Rectal smooth muscle tissue (tissue), 1 donor: ENCODE measurements around the gene PYGB.

Experiments used
- H3K27ac ChIP-seq: one replicate; pipeline ENCODE4 v1.7.0; 2013; ENCODE audit warnings: low read depth, low read length, inconsistent platforms
- H3K27me3 ChIP-seq: one replicate; pipeline ENCODE4 v1.7.0; 2013; ENCODE audit warnings: low read length; ENCODE audit not compliant: control insufficient read depth, insufficient read depth
- H3K36me3 ChIP-seq: one replicate; pipeline ENCODE4 v1.7.0; 2013; ENCODE audit warnings: low read length; ENCODE audit not compliant: control insufficient read depth, insufficient read depth
- H3K4me1 ChIP-seq: one replicate; pipeline ENCODE4 v1.7.0; 2013; ENCODE audit warnings: low read length; ENCODE audit not compliant: control insufficient read depth, insufficient read depth
- H3K4me3 ChIP-seq: one replicate; pipeline ENCODE4 v1.7.0; 2013; ENCODE audit warnings: low read length
- H3K9ac ChIP-seq: one replicate; pipeline ENCODE4 v1.7.0; 2013; ENCODE audit warnings: low read length

Gene PYGB

DNA sequence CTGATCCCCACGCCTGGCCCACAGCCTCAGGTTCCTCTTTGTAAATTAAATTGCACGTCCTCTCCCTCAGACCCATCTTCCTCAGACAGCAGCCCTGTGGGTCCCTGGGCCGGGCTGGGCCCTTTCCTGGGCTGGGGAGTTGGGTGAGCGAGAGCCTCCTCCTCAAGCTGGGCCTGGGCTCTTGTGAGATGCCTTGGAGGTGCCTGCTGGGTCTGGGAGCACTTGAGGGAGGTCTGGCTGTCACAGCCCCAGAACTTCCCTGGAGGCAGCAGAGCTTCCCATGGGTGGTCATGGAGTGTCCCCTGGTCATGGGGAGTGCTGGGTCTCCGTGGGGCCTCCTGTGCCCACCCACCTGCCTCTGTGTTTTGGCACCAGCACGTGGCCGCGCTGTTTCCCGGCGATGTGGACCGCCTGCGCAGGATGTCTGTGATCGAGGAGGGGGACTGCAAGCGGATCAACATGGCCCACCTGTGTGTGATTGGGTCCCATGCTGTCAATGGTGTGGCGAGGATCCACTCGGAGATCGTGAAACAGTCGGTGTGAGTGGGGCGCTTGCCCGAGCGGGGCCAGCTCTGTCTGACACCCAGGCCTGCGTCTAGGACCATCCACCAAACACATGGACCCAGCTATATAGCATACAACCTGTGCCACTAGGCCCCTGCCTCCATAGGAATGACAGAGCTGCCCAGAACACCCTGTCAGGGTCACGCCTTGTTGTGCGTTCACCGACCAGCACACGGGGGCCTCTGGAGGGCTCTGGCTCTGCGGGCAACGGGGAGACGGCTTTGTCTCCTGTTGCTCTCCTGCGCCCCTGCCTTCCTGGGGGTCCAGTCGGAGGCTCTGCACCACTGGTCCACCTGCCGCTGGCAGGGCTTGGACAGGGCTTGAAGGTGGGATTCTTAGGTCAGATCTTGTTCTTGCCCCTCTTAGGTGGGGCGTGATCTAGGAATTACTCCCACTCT lies 33.0 kb downstream of the PYGB start:
- Histone ChIP-seq H3K36me3 (peaks cover 64% of the 10 kb centered on the region), H3K27ac (peak overlapping the region; percentile 70), H3K4me3 (no peak overlapping the region), H3K27me3 (no peaks in the 10 kb centered on the region), H3K4me1 (no peaks in the 10 kb centered on the region), H3K9ac (no peak overlapping the region)

DNA sequence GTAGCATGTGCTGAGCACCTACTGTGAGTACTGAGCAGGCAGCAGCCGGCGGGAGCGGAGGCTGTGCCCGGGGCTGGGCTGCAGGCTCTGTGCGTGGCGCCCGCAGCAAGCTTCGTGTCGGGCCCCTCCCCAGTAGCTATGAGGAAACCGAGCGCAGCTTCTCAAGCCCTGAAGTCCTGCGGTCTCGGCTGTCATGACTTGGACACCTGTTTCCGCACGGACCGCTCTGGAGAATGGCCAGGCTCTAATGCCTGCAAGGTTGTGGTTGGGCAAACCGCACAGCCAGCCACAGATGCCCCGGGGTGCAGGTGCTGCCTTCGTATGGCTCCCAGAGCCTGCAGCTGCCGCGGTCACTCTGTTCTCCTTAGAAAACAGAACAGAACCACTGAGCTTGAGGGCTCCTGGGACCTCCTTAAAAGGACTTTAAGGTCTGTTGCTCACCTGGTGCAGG lies 33.7 kb downstream of the PYGB start:
- no peak overlapping the region for H3K27ac ChIP-seq
- no peak overlapping the region for H3K4me3 ChIP-seq
- no peaks in the 10 kb centered on the region for H3K27me3 ChIP-seq
- no peaks in the 10 kb centered on the region for H3K4me1 ChIP-seq
- no peak overlapping the region for H3K9ac ChIP-seq
- peaks cover 71% of the 10 kb centered on the region for H3K36me3 ChIP-seq

DNA sequence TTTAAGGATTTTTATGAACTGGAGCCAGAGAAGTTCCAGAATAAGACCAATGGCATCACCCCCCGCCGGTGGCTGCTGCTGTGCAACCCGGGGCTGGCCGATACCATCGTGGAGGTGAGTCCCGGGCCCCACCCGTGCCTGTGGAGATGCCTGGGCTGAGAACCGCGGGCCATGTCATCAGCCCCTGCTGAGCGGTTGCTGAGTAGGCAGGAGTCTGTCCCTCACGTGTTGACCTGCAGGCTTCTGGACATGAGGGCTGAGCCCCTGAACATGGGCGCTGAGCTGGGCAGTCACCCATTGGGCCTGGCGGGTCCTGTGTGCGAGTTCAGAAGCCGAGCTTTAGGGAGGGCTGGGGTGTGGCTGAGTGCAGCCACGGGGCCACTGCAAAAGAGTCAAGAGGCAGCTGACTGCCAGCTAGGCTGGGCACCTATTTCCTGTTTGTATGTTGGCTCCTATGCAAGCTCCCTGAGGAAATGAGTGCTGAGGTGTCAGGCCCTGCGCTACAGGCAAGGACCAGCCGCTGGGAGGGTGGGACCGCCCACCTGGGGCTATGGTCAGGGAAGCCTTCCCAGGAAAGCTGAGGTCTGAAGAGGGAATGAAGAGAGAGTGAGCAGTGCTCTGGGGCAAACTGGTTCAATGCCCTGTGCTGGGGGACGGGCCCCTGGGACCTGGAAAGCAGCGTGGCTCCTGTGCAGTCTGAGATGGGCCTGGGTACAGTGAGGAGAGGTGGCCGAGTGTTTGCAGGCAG lies 34.3 kb downstream of the PYGB start:
- no peaks in the 10 kb centered on the region for H3K4me1 ChIP-seq
- no peaks in the 10 kb centered on the region for H3K27me3 ChIP-seq
- no peak overlapping the region for H3K9ac ChIP-seq
- no peak overlapping the region for H3K27ac ChIP-seq
- H3K36me3 ChIP-seq = peaks cover 69% of the 10 kb centered on the region
- H3K4me3 ChIP-seq = no peak overlapping the region

DNA sequence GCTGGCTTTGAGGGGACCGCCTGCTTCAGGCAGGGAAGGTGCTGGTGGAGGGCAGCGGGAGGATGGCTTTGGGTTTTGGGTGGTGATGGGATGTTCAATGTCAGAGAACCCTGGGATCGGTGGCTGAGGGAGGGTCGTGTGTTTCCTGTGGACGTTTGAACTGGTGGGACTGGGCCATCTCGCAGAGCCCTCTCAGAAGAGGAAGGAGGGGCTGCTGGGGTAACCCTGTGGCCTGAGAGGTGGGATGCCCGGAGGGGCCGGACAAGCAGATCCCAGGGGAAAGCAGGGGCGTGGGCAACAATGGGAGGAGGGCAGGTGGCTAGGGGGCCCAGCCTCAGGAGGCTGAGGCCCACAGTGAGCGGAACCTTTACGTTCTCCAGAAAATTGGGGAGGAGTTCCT lies 34.9 kb downstream of the PYGB start:
- Histone ChIP-seq H3K27me3 (no peaks in the 10 kb centered on the region), H3K4me3 (no peak overlapping the region), H3K9ac (no peak overlapping the region), H3K4me1 (no peaks in the 10 kb centered on the region), H3K36me3 (peaks cover 71% of the 10 kb centered on the region), H3K27ac (no peak overlapping the region)

DNA sequence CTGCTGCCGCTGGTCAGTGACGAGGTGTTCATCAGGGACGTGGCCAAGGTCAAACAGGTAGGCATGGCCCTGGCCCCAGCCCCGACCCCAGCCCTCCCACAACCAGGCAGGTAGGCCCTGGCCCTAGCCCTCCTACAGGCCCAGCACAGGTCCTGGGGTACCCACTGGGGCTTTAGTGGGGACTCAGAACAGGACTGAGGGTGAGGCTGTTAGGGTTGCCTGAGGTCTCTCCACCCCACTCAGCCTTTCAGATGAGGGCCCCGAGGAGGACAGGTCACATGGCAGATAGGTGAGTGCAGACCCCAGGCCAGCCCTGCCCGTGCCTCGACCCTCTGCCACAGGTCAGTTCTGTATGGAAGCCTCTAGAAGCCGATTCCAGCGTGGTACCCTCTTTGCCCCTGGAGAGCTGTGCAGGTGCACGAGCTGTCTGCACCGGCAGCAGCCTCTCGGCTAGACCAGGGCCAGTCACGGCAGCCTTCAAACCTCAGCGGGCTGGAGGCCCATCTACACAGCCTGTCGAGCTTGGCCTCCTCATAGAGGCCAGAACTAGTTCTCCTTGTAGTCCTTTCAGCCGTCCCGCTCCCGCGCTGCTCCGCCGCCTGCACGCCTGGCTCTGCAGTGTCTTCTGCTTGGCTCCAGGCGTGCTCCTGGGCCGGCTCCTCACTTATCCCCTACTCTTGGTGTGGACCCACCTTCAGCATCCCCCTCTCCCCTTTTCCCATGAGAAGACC lies 35.5 kb downstream of the PYGB start:
- Histone ChIP-seq H3K4me3 (no peak overlapping the region), H3K4me1 (no peaks in the 10 kb centered on the region), H3K27me3 (no peaks in the 10 kb centered on the region), H3K9ac (no peak overlapping the region), H3K36me3 (peaks cover 69% of the 10 kb centered on the region), H3K27ac (no peak overlapping the region)

DNA sequence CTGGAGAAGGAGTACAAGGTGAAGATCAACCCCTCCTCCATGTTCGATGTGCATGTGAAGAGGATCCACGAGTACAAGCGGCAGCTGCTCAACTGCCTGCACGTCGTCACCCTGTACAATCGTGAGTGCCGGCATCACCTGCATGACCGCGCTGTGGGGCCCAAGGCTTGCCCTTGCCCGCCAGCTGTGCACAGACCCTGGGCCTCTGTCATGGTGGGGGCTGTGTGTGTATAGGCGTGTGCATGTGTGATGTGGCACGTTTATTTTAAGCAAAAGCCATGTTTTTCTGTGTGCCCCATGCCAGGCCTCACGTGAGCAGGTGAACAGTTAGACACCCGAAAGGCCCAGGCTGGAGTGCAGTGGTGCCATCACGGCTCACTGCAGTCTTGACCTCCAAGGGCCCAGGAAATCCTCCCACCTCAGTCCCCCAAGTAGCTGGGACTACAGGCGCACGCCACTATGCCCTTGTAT lies 36.3 kb downstream of the PYGB start:
- Histone ChIP-seq H3K4me3 (no peak overlapping the region), H3K27me3 (no peaks in the 10 kb centered on the region), H3K4me1 (no peaks in the 10 kb centered on the region), H3K27ac (no peak overlapping the region), H3K36me3 (peaks cover 67% of the 10 kb centered on the region), H3K9ac (no peak overlapping the region)

DNA sequence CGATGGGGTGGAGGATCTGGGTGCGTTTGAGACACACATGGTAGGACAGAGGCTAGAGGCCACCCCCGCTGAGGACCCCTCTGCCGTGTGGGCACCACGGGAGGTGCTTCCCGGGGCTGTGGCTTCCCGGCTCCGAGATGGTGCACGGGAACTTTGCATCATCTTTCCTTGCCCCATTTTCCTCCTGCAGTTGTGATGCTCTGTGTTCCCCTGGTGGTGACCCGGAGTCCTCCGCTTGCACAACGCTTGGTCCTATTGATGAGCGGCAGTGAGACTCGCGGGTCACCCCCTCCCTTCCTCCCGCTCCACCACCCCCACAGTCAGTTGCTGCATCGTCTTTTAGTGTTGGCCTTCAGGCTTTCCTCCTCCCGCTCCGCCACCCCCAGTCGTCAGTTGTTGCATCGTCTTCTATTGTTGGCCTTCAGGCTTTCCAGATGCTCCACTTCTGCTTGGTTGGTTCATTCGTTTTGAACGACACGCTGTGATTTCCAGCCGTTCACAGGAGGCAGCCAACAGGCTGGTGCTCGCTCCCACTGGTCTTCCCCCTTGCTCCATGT lies 37.3 kb downstream of the PYGB start:
- Histone ChIP-seq H3K4me1 (no peaks in the 10 kb centered on the region), H3K9ac (no peak overlapping the region), H3K36me3 (peaks cover 69% of the 10 kb centered on the region), H3K27ac (no peak overlapping the region), H3K4me3 (no peak overlapping the region), H3K27me3 (no peaks in the 10 kb centered on the region)

DNA sequence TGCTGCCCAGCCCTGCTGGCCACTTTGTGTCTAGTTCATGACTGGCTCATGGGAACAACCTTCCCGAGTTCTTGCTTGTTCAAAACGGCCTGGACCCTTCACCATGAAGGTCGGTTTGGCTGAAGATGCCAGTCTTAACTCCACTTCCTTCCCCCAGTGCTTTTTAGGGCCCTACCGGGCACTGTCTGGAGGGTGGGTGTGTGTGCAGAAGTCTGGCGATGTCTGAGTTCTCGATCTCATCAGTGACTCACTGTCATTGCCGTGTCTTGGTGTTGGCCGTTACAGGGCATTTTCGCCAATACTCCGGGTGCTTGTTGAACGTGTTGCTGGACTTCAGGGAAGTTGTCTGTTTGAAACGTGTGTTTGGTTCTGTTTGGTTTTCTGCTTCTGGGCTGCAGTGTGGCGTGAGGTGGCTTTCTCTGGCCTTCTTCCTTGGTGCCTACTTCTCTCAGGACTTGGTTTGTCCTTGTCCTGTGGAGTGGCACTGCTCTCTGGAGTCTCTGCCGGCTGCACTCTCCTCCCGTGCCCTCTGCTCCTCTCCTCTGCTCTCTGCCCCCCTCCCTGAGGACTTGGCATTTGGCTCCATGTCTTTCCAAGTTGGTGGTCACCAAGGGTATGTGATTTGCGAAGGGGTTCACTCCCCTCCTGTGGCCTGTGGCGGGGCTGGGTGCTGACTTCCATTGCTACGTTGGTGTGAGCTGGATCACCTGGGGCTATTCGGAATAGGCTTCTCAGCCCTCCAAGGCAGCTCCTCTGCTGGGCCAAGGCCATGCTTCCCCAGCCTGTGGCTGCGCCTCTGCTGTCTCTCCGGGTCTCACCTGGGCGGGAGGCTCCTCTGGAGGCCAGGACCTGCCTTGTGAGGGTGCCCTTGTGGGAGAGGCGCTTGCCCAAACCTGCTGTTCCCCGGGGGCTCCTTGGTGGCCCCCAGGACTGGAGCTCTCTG lies 38.2 kb downstream of the PYGB start:
- H3K27ac ChIP-seq = no peak overlapping the region
- peaks cover 67% of the 10 kb centered on the region for H3K36me3 ChIP-seq
- no peaks in the 10 kb centered on the region for H3K27me3 ChIP-seq
- no peak overlapping the region for H3K9ac ChIP-seq
- no peak overlapping the region for H3K4me3 ChIP-seq
- H3K4me1 ChIP-seq = no peaks in the 10 kb centered on the region

DNA sequence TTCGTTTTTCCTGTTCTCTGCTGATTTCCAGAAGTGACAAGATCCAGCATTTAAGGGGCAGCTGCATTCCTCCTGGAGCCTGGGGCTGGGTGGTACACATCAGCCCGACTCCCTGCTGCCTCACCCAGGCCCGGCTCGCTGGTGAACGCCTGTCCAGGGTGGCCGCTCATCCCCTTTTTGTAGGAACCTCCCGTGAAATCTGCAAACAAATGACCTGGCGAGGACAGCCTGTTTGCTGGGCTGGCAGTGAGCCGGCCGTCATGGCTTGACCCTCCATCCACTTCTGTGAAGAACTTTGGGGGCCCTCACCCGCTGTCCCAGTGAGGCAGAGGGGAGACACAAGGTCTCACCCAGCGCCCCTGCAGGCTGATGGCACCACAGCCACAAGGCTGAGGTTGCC lies 39.0 kb downstream of the PYGB start:
- no peak overlapping the region for H3K9ac ChIP-seq
- no peaks in the 10 kb centered on the region for H3K4me1 ChIP-seq
- no peaks in the 10 kb centered on the region for H3K27me3 ChIP-seq
- H3K4me3 ChIP-seq = no peak overlapping the region
- no peak overlapping the region for H3K27ac ChIP-seq
- H3K36me3 ChIP-seq = peaks cover 67% of the 10 kb centered on the region

DNA sequence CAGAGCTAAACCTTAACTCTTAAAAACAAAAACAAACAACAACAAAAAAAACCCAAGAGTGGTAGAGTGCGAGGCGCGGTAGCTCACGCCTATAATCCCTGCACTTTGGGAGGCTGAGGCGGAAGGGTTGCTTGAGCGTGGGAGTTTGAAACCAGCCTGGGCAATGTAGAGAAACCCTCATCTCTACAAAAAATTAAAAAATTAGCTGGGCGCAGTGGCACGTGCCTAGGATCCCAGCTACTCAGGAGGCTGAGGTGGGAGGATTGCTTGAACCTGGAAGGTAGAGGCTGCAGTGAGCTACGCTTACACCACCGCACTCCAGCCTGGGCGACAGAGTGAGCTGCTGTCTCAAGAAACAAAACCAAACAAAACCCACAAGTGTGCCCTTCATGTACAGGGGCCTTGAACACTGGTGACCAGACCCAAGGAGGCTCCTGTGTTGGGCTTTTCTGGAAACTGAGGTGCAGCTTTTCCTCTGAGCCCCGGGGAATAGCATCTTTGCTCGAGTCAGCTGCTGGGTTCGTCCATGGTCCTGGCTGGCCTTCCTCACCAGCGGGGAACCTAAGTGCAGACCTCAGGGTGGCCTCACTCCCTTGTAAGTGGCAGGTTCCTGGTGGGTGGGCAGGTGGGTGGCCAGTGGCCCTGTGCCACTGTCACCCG lies 39.9 kb downstream of the PYGB start:
- H3K4me3 ChIP-seq = no peak overlapping the region
- H3K27me3 ChIP-seq = no peaks in the 10 kb centered on the region
- no peak overlapping the region for H3K27ac ChIP-seq
- H3K9ac ChIP-seq = no peak overlapping the region
- no peaks in the 10 kb centered on the region for H3K4me1 ChIP-seq
- peaks cover 61% of the 10 kb centered on the region for H3K36me3 ChIP-seq
